SKM-1 (cell line): ENCODE results near the gene HECA.
A peak's percentile ranks its signal among the peaks of the same experiment; 100 is the strongest.
"Not testable (repeated sequence)": the region's sequence is repeated elsewhere in the genome, so short reads cannot be mapped to it uniquely, and the experiment has no call there.

ENCODE experiments used
- DNase-seq: peaks from one replicate; lab custom pipeline; 2025; ENCODE audit not compliant: unreplicated experiment; lab: John Stamatoyannopoulos, UW

Gene HECA

DNA sequence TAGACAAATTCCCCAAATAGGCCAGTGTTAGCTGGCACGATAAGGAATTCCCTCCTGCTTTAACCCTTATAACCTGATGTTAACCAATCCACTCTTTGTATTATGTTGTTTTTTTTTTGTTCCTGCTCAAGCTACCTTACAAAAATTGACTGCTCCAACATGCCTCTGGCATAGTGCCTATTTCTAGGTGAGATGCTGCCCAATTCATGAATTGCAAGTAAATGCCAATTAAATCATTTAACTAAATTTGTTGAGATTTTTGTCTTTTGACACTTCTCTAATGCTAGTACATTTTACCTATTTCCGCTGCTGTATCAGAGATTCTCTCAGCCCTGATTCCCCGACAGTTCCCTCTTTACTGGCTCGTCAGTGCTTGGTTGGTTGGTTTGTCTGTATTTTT is 66.5 kb downstream of the HECA start:
- no peak for DNase-seq

DNA sequence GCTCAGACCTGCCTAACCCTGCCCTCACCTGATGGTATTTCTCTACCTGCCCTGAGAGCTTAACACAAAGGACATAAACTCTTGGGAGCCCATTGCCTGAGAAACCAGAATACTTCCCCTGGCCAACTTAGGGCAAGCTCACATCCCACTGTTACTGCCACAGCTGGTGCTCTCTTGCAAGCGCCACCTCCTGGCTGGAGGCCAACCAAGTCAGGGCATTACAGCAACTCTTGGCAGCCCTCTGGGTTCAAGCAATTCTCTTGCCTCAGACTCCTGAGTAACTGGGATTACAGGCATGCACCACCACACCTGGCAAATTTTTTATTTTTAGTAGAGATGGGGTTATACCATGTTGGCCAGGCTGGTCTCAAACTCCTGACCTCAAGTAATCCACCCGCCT is 70.1 kb downstream of the HECA start:
- DNase-seq = no peak

DNA sequence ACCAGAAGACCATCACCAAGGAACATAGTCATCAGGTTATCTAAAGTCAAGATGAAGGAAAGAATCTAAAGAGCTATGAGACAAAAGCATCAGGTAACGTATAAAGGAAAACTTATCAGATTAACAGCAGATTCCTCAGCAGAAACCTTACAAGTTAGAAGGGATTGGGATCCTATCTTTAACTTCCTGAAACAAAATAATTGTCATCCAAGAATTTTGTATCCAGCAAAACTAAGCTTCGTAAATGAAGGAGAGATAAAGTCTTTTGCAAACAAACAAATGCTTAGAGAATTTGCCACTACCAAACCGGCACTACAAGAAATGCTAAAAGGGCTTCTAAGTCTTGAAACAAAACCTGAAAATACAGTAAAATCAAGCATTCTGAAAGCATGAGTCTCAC is 71.0 kb downstream of the HECA start:
- no peak for DNase-seq

DNA sequence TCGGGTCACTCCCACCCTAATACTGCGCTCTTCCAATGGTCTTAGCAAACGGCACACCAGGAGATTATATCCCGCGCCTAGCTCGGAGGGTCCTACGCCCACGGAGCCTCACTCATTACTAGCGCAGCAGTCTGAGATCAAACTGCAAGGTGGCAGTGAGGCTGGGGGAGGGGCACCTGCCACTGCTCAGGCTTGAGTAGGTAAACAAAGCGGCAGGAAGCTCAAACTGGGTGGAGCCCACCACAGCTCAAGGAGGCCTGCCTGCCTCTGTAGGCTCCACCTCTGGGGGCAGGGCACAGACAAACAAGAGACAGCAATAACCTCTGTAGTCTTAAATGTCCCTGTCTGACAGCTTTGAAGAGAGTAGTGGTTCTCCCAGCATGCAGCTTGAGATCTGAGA is 75.9 kb downstream of the HECA start:
- DNase-seq = not testable (repeated sequence)

DNA sequence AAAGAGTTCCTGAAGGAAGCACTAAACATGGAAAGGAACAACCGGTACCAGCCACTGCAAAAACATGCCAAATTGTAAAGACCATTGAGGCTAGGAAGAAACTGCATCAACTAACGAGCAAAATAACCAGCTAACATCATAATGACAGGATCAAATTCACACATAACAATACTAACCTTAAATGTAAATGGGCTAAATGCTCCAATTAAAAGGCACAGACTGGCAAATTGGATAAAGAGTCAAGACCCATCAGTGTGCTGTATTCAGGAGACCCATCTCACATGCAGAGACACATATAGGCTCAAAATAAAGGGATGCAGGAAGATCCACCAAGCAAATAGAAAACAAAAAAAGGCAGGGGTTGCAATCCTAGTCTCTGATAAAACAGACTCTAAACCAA is 77.6 kb downstream of the HECA start:
- not testable (repeated sequence) for DNase-seq

DNA sequence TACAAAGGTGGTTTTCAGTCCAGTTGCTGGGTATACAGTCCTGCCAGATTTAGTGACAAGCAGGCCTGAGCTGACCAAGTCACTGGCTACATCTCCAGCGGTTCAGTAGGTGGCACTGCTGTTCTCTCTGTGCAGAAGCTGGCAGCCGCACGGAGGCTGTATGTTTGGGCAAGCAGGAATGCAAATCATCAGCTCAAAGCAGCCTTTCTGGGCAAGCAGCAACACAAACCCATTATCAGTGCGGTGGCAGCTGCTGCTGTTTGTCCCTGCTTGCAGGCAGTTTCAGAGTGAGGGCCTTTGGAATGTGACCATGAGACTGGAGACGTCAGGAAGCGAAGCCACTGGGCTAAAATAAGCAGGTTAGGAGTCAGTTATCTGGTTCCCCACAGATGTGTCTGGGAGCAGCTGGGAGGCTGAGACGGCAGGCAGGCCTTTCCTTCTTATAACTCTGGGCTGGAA is 84.4 kb downstream of the HECA start:
- DNase-seq = peak; percentile 46

DNA sequence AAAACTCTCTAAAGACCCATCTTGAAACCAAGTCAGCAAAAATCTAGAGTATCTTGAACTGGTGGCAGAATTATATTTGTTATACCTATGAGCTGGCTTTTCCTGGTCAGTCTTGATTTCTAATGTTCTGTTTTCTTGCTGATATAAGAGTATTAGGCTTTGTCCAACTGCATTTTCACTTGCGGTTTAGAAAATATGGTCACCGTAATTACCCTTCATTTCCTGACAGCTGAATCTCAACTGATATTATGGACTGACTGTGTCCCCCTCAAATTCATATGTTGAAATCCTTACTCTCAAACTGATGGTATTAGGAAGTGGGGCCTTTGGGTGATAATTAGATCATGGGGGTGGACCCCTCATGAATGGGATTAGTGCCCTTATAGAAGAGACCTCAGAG is 84.9 kb downstream of the HECA start:
- no peak for DNase-seq

DNA sequence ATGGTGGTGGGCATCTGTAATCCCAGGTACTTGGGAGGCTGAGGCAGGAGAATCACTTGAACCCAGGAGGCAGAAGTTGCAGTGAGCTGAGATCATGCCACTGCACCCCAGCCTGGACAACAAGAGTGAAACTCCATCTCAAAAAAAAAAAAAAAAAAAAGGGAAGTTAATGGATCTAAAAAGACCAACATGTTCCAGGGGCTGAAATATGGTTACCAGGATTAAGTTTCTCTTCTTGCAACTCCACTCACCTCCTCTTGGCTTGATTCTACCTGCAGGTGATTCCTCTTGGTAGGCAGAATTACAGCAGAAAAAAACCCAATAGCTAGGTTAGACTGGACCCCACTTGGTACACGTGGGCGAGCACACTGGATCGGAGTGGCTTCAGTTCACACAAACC is 93.5 kb downstream of the HECA start:
- not testable (repeated sequence) for DNase-seq
